ENCODE measurements around the gene GPS2.
"Not testable (repeated sequence)": the region's sequence is repeated elsewhere in the genome, so short reads cannot be mapped to it uniquely, and the experiment has no call there.

The GPS2 gene

DNA sequence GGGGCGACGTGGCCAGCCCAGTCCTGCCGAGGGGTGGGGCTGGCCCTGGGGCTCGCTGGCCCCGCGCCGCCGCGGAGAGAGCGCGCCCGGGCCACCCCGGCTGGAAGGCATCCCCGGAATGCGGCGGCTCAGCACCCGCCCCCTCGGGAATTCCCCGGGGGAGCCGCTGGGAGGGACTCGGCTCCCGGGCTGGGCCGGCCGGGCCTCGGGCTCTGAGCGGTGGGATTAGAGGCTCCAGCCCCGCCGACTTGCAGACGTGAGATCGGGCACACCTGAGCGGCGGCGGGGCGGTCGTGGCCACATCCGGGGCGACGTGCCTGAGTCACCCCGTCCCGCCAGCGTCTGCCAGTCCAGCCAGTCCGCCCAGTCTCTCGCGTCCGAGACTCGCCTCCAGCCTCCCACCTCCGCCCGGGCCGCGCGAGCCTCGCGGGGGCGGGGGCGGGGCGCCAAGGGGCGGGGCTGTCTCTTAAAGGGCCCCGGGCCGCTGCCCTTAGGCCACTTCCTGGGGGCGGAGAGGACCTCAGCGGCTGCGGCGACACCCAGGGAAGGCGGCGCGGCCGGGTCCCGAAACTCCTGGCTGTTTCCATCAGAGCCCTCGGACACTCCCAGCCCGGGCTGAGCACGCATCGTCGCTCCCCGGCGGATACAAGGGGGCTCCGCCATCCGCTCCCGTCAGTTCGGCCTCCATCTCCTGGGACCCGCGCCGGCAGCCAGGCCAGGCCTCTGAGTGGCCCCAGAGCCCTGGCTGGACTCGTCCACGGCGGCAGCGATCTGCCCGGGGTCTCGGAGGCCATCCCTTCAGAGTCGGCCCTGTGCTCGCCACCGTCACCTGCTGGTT, 36.7 kb upstream of the GPS2 start, which contains the start of gene KCTD11:
Gene KCTD11, plus strand, starts transcription at position 498 of the 838 bp plus-strand sequence.
- Histone ChIP-seq H3K9me3 (ENCODE audit: control insufficient read depth, low read length) (no peaks in the 10 kb centered on the region), H3K4me1 (ENCODE audit: control insufficient read depth, insufficient read depth, low read length) (peaks cover 56% of the 10 kb centered on the region), H3K4me3 (ENCODE audit: low read length) (peak within 1 kb of the TSS; percentile 97), H3K27me3 (replicated peaks; ENCODE audit: control insufficient read depth, insufficient read depth, low read length) (no peaks in the 10 kb centered on the region), H3K36me3 (ENCODE audit: control insufficient read depth, insufficient read depth, low read length, severe bottlenecking) (no peaks in the 10 kb centered on the region), H3K9ac (ENCODE audit: low read length) (peak within 1 kb of the TSS; percentile 100)
- DNase-seq (ENCODE audit: low read depth): peak; percentile 97

DNA sequence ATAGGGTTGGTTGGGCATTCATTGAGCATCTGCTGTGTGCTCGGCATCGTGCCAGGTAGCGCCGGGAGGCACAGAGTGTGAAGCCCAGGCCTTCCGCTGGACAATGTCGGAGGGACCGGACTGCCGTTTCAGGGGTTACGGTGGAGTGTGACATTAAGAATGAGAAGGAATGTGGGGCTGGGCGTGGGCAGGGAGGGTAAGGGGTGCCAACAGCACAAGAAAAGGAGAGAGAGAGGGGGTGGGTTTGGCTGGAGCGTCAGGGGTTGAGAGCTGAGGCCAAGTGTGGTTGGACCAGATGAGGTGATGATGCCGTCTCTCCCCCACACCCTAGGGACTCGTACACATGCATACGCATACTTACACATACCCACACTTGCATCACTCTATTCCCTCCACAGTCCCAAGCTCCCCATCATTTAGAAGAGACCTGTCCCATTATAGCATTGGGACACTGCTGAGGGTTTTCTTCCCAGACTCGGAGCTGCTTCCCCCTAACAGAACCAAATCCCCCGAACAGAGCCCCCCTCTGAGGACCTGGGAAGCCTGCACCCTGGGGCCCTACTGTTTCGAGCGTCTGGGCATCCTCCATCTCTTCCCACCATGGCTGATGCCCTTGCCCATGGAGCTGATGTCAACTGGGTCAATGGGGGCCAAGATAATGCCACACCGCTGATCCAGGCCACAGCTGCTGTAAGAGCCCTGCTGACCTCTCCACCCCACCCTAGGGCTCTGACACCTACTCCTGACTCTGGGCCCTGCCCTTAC, 33.5 kb upstream of the GPS2 start:
- DNase-seq (ENCODE audit: low read depth): no peak
- H3K4me3 ChIP-seq (ENCODE audit: low read length): peak overlapping the region; percentile 82
- H3K4me1 ChIP-seq (ENCODE audit: control insufficient read depth, insufficient read depth, low read length): peaks cover 39% of the 10 kb centered on the region

DNA sequence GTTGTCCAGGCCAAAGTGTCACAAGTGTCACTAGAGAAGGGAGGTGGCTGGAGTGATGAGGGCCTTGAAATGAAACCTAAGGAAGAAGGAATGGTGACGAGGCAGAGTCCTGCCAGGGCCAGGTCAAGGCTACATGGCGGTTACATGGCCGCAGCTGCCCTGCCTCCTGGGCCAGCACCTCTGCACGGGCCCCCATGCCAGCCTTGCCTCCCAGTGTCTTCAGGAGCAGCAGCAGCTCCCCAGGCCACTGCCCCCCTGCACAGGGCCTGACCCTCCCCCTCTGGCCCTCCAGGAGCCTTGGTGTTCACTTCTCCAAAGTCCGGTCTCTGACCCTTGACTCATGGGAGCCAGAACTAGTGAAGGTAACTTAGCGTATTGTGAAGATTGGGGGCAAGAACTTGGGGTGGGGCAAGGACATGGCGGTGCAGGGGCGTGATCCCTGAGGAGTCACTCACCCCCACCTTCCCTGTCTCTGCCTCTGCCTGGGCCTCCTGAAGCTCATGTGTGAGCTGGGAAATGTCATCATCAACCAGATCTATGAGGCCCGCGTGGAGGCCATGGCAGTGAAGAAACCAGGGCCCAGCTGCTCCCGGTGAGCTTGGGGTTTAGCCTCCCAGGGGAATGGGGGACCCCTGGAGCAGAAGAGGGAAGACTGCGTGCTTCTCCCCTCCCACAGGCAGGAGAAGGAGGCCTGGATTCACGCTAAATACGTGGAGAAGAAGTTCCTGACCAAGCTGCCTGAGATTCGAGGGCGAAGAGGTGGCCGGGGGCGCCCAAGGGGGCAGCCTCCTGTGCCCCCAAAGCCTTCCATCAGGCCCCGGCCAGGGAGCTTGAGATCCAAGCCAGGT, 32.7 kb upstream of the GPS2 start:
- Histone ChIP-seq H3K27me3 (replicated peaks; ENCODE audit: control insufficient read depth, insufficient read depth, low read length) (peaks cover 22% of the 10 kb centered on the region), H3K9me3 (ENCODE audit: control insufficient read depth, low read length) (no peaks in the 10 kb centered on the region), H3K4me1 (ENCODE audit: control insufficient read depth, insufficient read depth, low read length) (peaks cover 31% of the 10 kb centered on the region), H3K36me3 (ENCODE audit: control insufficient read depth, insufficient read depth, low read length, severe bottlenecking) (no peaks in the 10 kb centered on the region), H3K9ac (ENCODE audit: low read length) (no peak overlapping the region), H3K4me3 (ENCODE audit: low read length) (no peak overlapping the region)
- no peak for DNase-seq (ENCODE audit: low read depth)

More for the DNA sequence above, 33.5 kb upstream of the GPS2 start:
- peaks cover 14% of the 10 kb centered on the region for H3K27me3 ChIP-seq (replicated peaks; ENCODE audit: control insufficient read depth, insufficient read depth, low read length)
- no peaks in the 10 kb centered on the region for H3K9me3 ChIP-seq (ENCODE audit: control insufficient read depth, low read length)
- H3K36me3 ChIP-seq (ENCODE audit: control insufficient read depth, insufficient read depth, low read length, severe bottlenecking): no peaks in the 10 kb centered on the region
- no peak overlapping the region for H3K9ac ChIP-seq (ENCODE audit: low read length)

DNA sequence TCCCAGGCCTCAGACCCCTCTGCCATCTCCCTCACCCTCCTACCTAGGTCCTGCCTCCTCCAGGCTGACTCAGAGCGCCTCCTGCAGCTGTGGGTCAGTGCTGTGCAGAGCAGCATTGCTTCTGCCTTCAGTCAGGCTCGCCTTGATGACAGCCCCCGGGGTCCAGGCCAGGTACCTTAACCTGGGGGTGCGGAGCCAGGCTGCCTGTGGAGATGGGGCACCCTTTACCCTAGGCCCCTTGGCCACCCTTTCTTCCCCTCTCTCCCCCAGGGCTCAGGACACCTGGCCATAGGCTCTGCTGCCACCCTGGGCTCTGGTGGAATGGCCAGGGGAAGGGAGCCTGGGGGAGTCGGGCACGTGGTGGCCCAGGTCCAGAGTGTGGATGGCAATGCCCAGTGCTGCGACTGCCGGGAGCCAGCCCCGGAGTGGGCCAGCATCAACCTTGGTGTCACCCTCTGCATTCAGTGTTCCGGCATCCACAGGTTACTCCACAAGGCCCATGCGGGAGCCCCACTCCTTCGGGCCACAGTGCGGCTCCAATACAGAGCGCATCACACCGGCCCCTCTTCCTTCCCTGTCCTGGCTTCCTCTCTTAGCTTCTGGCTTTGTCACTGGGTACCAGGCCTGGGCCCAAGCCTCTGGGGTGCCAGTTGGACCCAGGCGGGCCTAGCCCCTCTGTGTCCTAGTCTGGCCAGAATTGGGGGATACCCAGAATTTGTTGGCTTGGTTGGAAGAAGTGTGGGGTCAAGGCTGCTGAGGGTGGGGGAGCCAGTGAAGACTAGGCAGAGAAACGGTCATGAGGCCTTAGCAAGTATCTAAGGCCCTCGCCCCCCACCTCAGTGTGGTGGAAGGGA, 31.8 kb upstream of the GPS2 start:
- Histone ChIP-seq H3K9ac (ENCODE audit: low read length) (peak overlapping the region; percentile 10), H3K36me3 (ENCODE audit: control insufficient read depth, insufficient read depth, low read length, severe bottlenecking) (no peaks in the 10 kb centered on the region), H3K27me3 (replicated peaks; ENCODE audit: control insufficient read depth, insufficient read depth, low read length) (peaks cover 25% of the 10 kb centered on the region), H3K4me3 (ENCODE audit: low read length) (no peak overlapping the region), H3K4me1 (ENCODE audit: control insufficient read depth, insufficient read depth, low read length) (peaks cover 25% of the 10 kb centered on the region), H3K9me3 (ENCODE audit: control insufficient read depth, low read length) (no peaks in the 10 kb centered on the region)
- no peak for DNase-seq (ENCODE audit: low read depth)

DNA sequence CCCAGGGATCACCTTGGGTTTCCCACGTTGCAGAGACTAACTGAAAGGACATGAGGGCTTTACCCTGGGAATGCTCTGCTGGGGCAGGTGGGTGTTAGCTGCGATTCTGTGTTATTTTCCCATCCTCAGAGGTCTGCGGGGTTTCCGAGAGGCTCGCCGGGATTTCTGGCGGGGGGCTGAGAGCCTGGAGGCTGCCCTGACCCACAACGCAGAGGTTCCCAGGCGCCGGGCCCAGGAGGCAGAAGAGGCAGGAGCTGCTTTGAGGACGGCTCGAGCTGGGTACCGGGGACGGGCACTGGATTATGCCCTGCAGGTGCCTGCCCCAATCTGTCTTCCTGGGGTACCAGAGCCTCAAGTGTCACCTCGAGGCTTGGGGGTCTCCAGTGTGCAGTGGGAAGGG, 28.1 kb upstream of the GPS2 start:
- Histone ChIP-seq H3K36me3 (ENCODE audit: control insufficient read depth, insufficient read depth, low read length, severe bottlenecking) (no peaks in the 10 kb centered on the region), H3K4me3 (ENCODE audit: low read length) (no peak overlapping the region)

DNA sequence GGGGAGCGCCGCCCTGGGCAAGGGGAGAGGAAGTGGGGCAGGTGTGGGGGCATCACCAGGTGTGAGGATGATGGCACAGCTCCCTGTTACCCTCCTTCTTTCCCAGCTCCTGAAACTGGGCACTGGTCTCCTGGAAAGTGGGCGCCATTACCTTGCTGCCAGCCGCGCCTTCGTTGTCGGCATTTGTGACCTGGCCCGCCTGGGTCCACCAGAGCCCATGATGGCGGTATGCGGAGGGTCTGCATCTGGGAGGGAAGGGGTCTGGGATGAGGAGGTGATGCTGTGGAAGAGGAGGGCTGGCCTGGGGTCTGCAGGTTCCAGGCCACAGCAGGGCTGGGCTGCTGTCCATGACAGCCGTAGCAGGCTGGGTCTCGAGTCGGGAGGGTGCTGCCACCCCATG, 26.7 kb upstream of the GPS2 start:
- no peak overlapping the region for H3K9ac ChIP-seq (ENCODE audit: low read length)
- H3K9me3 ChIP-seq (ENCODE audit: control insufficient read depth, low read length): no peaks in the 10 kb centered on the region
- H3K4me1 ChIP-seq (ENCODE audit: control insufficient read depth, insufficient read depth, low read length): peaks cover 10% of the 10 kb centered on the region
- no peaks in the 10 kb centered on the region for H3K36me3 ChIP-seq (ENCODE audit: control insufficient read depth, insufficient read depth, low read length, severe bottlenecking)
- no peak for DNase-seq (ENCODE audit: low read depth)
- H3K27me3 ChIP-seq (replicated peaks; ENCODE audit: control insufficient read depth, insufficient read depth, low read length): peaks cover 37% of the 10 kb centered on the region
- H3K4me3 ChIP-seq (ENCODE audit: low read length): no peak overlapping the region

More for the DNA sequence above, 28.1 kb upstream of the GPS2 start:
- no peak overlapping the region for H3K9ac ChIP-seq (ENCODE audit: low read length)
- peaks cover 15% of the 10 kb centered on the region for H3K4me1 ChIP-seq (ENCODE audit: control insufficient read depth, insufficient read depth, low read length)
- H3K9me3 ChIP-seq (ENCODE audit: control insufficient read depth, low read length): no peaks in the 10 kb centered on the region
- no peak for DNase-seq (ENCODE audit: low read depth)
- peaks cover 32% of the 10 kb centered on the region for H3K27me3 ChIP-seq (replicated peaks; ENCODE audit: control insufficient read depth, insufficient read depth, low read length)

DNA sequence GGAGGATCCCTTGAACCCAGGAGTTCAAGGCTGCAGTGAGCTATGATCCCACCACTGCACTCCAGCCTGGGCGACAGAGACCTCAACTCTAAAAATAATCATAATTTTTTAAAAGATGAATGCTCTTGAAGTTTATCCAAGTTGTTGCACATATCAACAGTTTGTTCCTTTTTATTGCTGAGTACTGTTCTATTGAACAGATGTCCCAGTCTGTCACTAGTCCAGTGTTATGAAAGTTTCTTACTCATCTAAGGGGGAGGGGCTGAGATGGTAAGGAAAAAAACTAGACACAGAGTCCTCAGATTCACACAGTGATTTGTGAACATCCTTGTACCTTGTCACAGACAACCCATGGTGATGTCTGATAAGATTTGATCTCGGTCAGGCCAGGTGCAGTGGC, 25.0 kb upstream of the GPS2 start:
- no peak overlapping the region for H3K9ac ChIP-seq (ENCODE audit: low read length)

DNA sequence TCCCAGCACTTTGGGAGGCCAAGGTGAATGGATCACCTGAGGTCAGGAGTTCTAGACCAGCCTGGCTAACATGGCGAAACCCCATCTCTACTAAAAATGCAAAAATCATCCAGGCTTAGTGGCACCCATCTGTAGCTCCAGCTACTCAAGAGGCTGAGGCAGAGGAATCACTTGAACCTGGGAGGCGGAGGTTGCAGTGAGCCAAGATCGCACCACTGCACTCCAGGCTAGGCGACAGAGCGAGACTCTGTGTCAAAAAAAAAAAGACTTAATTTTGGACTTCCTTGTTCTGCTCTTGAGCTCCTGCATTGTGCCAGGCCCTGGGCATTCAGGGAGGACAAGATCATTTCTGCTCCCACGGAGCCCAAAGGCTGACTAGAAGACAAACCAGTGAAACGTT, 22.4 kb upstream of the GPS2 start:
- H3K4me1 ChIP-seq (ENCODE audit: control insufficient read depth, insufficient read depth, low read length); H3K36me3 ChIP-seq (ENCODE audit: control insufficient read depth, insufficient read depth, low read length, severe bottlenecking); H3K9ac ChIP-seq (ENCODE audit: low read length); DNase-seq (ENCODE audit: low read depth); H3K9me3 ChIP-seq (ENCODE audit: control insufficient read depth, low read length); H3K4me3 ChIP-seq (ENCODE audit: low read length): not testable (repeated sequence)
- H3K27me3 ChIP-seq (replicated peaks; ENCODE audit: control insufficient read depth, insufficient read depth, low read length): peaks cover 31% of the 10 kb centered on the region

More for the DNA sequence above, 25.0 kb upstream of the GPS2 start:
- peaks cover 10% of the 10 kb centered on the region for H3K4me1 ChIP-seq (ENCODE audit: control insufficient read depth, insufficient read depth, low read length)
- H3K36me3 ChIP-seq (ENCODE audit: control insufficient read depth, insufficient read depth, low read length, severe bottlenecking): no peaks in the 10 kb centered on the region
- no peak overlapping the region for H3K4me3 ChIP-seq (ENCODE audit: low read length)
- DNase-seq (ENCODE audit: low read depth): no peak
- no peaks in the 10 kb centered on the region for H3K9me3 ChIP-seq (ENCODE audit: control insufficient read depth, low read length)
- peaks cover 45% of the 10 kb centered on the region for H3K27me3 ChIP-seq (replicated peaks; ENCODE audit: control insufficient read depth, insufficient read depth, low read length)

DNA sequence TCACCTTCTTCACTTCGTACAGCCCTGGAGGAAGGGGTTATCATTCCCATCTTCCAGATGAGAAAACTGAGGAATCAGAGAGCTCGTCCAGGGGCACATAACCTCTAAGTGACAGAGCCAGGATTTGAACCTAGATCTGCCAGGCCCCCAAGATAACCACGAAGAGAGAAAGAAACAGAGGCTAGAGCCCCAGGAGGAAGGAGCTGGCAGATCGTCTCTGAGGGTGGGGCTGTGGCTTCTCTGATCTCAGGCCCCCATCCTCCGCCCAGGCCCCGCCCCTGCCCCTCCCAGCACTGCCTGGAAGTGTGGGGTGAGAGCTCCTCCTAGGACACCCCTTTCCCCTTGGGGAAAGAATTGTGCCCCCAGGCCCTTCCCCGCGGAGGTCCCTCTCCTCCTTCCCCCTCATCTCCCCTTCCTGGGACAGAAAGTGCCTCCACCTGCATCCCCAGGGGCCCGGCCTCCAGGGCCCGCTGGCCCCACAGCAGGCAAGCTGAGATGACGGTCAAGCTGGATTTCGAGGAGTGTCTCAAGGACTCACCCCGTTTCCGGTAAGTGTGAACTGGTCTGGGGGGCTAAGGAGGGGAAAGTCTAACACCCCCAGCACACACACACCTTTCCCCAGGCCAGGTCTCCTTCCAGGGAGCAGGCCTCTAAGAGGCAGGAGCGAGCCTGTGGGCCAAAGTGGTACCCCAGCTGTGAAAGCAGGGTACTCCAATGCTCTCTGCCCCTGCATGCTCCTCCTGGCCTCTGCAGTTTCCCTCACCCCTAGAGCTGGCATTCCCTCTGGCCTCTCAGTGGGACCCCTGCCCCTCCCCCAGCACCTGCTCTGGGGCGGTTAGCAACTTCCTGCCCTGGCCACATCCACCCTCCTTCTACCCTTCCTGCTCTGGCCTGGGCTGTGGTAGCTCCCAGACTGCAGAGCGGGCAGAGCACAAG, 21.3 kb upstream of the GPS2 start, which contains the start of gene ACAP1:
Gene ACAP1, plus strand, starts transcription at position 290 of the 936 bp plus-strand sequence. Its CDS starts 206 bp downstream, at position 496.
- DNase-seq (ENCODE audit: low read depth): no peak
- Histone ChIP-seq H3K36me3 (ENCODE audit: control insufficient read depth, insufficient read depth, low read length, severe bottlenecking) (no peaks in the 10 kb centered on the region), H3K9me3 (ENCODE audit: control insufficient read depth, low read length) (no peaks in the 10 kb centered on the region), H3K4me3 (ENCODE audit: low read length) (no peak within 1 kb of the TSS), H3K27me3 (replicated peaks; ENCODE audit: control insufficient read depth, insufficient read depth, low read length) (peaks cover 23% of the 10 kb centered on the region), H3K9ac (ENCODE audit: low read length) (no peak within 1 kb of the TSS), H3K4me1 (ENCODE audit: control insufficient read depth, insufficient read depth, low read length) (peaks cover 10% of the 10 kb centered on the region)

Measured in adipocyte (in vitro differentiated cells).